HepG2 (cell line): ENCODE results near the gene CAMKMT. TPM values are rescaled to one million over a fixed set of nuclear protein-coding genes. Genes with fewer than 3 reads are reported as not detected.

ENCODE experiments used
- ATAC-seq: fragments of 200-7000 bp; cut with Tn5 transposase; 3 replicates; pipeline ENCODE4 v1.9.1; 2020; ENCODE audit warnings: mild to moderate bottlenecking, moderate library complexity
- BruUV-seq: library from RNA; stranded (reverse); fragments of 400-500 nt; replicated peaks from 2 replicates; lab custom pipeline; 2021; lab: Mats Ljungman, UMichigan
- CTCF ChIA-PET: fragments of 300-600 bp; formaldehyde crosslinking; extraction: SDS; loops from one replicate; lab custom pipeline; 2021; ENCODE audit warnings: low total read pairs, inconsistent platforms, low intra/inter-chr PET ratio; lab: Yijun Ruan, JAX
- POLR2A ChIA-PET: fragments of 350-600 bp; sonication (Branson Sonifier 250); formaldehyde crosslinking; loops from one replicate; lab custom pipeline; 2020; ENCODE audit warnings: antibody characterized with exemption, inconsistent platforms; lab: Yijun Ruan, JAX
- DNase-seq: peaks from one replicate; pipeline ENCODE4 v3.0.0-alpha.2; 2015; ENCODE audit warnings: low spot score
- FAIRE-seq: peaks from 3 replicates; lab custom pipeline; 2011; peaks lifted over from hg19 to GRCh38; lab: Jason Lieb, UNC
- H2AFZ ChIP-seq: one replicate; pipeline ENCODE4 v1.6.1; 2011; ENCODE audit warnings: low read length, inconsistent platforms
- H3K27ac ChIP-seq: fragments of 300-600 bp; 3 replicates; pipeline ENCODE4 v1.8.0; 2011; ENCODE audit warnings: mixed run types, mild to moderate bottlenecking, mixed read lengths, low read length, inconsistent platforms; ENCODE audit not compliant: insufficient read depth; ENCODE audit errors: extremely low read length
- H3K27me3 ChIP-seq, 2 experiments: fragments of 200-600 bp in 1 of 2; 2 replicates in 1 of 2; 3 replicates in 1 of 2; pipeline versions ENCODE4 v1.6.0 to v1.8.0; 2011; ENCODE audit warnings: low read length in 2 of 2, mild to moderate bottlenecking in 2 of 2, moderate library complexity in 2 of 2, inconsistent platforms in 1 of 2; ENCODE audit not compliant: insufficient read depth in 2 of 2, control insufficient read depth in 1 of 2
- H3K36me3 ChIP-seq, 2 experiments: fragments of 200-600 bp in 1 of 2; replicated peaks in 1 of 2; 2 replicates in 1 of 2; 3 replicates in 1 of 2; pipeline versions ENCODE4 v1.5.1 to v1.8.0; 2011; ENCODE audit warnings: low read length in 2 of 2, inconsistent platforms in 1 of 2; ENCODE audit not compliant: insufficient read depth in 2 of 2, control insufficient read depth in 1 of 2
- H3K4me1 ChIP-seq: 2 replicates; pipeline ENCODE4 v1.5.1; 2012; ENCODE audit warnings: low read length, inconsistent platforms; ENCODE audit not compliant: insufficient read depth
- H3K4me2 ChIP-seq: 2 replicates; pipeline ENCODE4 v1.6.0; 2011; ENCODE audit warnings: low read depth, low read length, inconsistent platforms
- H3K4me3 ChIP-seq, 3 experiments: fragments of 200-600 bp in 1 of 3; sonication (generic), shearing (Covaris generic) in 1 of 3; replicated peaks in 1 of 3; 2 replicates each; pipeline ENCODE4 v1.5.1; 2011 to 2016; ENCODE audit warnings: low read length in 3 of 3, inconsistent platforms in 2 of 3, low read depth in 2 of 3, mild to moderate bottlenecking in 2 of 3, control low read depth in 1 of 3, mixed read lengths in 1 of 3; ENCODE audit not compliant: insufficient read depth in 1 of 3
- H3K79me2 ChIP-seq: one replicate; pipeline ENCODE4 v1.6.1; 2011; ENCODE audit warnings: low read length, inconsistent platforms; ENCODE audit not compliant: insufficient read depth
- H3K9ac ChIP-seq: 2 replicates; pipeline ENCODE4 v1.6.0; 2011; ENCODE audit warnings: mild to moderate bottlenecking, low read depth, low read length, inconsistent platforms; ENCODE audit not compliant: insufficient read depth
- H3K9me3 ChIP-seq: 2 replicates; pipeline ENCODE4 v1.5.1; 2012; ENCODE audit warnings: mild to moderate bottlenecking, low read length
- H4K20me1 ChIP-seq: 2 replicates; pipeline ENCODE4 v1.6.0; 2011; ENCODE audit warnings: inconsistent platforms, mild to moderate bottlenecking, low read length, moderate library complexity; ENCODE audit not compliant: insufficient read depth
- CBX1 ChIP-seq: IDR thresholded peaks from one replicate; pipeline ENCODE4 v1.6.1; 2016; ENCODE audit warnings: antibody characterized with exemption, low read depth
- CBX2 ChIP-seq, 2 experiments: fragments of 200-600 bp in 1 of 2; sonication (generic); formaldehyde crosslinking in 1 of 2; IDR thresholded peaks; 2 replicates each; pipeline versions ENCODE4 v1.7.0 to v1.8.1; 2018 to 2022; ENCODE audit warnings: low read depth in 2 of 2, low read length in 1 of 2, mild to moderate bottlenecking in 1 of 2, missing genetic modification reagents in 1 of 2
- HNRNPUL1 ChIP-seq: fragments of 200-400 bp; formaldehyde crosslinking; IDR thresholded peaks from 2 replicates; pipeline ENCODE4 v1.6.1; 2017; ENCODE audit warnings: low read depth, mild to moderate bottlenecking, low read length, moderate library complexity
- SRY ChIP-seq: sonication (generic); formaldehyde crosslinking; IDR thresholded peaks from 2 replicates; pipeline ENCODE4 v1.8.0; 2022; ENCODE audit warnings: mild to moderate bottlenecking, missing genetic modification reagents
- ZEB1 ChIP-seq: IDR thresholded peaks from 2 replicates; pipeline ENCODE4 v1.6.1; 2012; ENCODE audit warnings: mild to moderate bottlenecking, low read depth, inconsistent platforms; ENCODE audit not compliant: insufficient replicate concordance
- ZNF256 ChIP-seq: sonication (generic); formaldehyde crosslinking; conservative IDR thresholded peaks from 2 replicates; pipeline ENCODE4 v1.4.0; 2020; ENCODE audit warnings: missing genetic modification reagents
- ZNF432 ChIP-seq: sonication (generic); formaldehyde crosslinking; IDR thresholded peaks from 2 replicates; pipeline ENCODE4 v1.5.0; 2020; ENCODE audit warnings: missing genetic modification reagents, mild to moderate bottlenecking, borderline replicate concordance
- ZNF772 ChIP-seq: sonication (generic); formaldehyde crosslinking; IDR thresholded peaks from 2 replicates; pipeline ENCODE4 v1.5.0; 2020; ENCODE audit warnings: mild to moderate bottlenecking, missing genetic modification reagents
- WGBS: methylation state at CpG from one replicate; pipeline ENCODE4 v1.1.6; 2017; ENCODE audit warnings: low lambda C conversion rate; 5-methylcytosine and 5-hydroxymethylcytosine counted together
- in situ Hi-C: cut with HindIII; loops from 2 replicates; pipeline ENCODE4 v1.10.0; 2017; ENCODE audit warnings: low pct_unique_long_range_greater_than_20kb; ENCODE audit not compliant: extremely low pct_ligation_motif_present
- intact Hi-C: fragments of 100-400 bp; cut with micrococcal nuclease; formaldehyde crosslinking; loops from one replicate; pipeline ENCODE4 v1.10.0; 2022; ENCODE audit not compliant: unreplicated experiment
- polyA plus RNA-seq, 8 experiments: library from polyadenylated mRNA; depleted of rRNA in 3 of 8; stranded (reverse) in 7 of 8; unstranded in 1 of 8; fragments of >200 nt; fragmentation: Illumina TruSeq in 4 of 8; extraction: Trizol in 4 of 8; gene quantifications; 2 replicates each; pipeline versions ENCODE4 v1.2.1 to v1.2.3, GENCODE V29; 2011 to 2016; ENCODE audit warnings: low read depth in 4 of 8, missing spikeins in 1 of 8, mixed read lengths in 1 of 8; ENCODE audit not compliant: insufficient read depth in 1 of 8
- total RNA-seq, 5 experiments: library from RNA; depleted of rRNA; stranded (reverse); fragments of >200 nt; fragmentation: Illumina TruSeq; extraction: Trizol; gene quantifications; 2 replicates each; pipeline ENCODE4 v1.2.3, GENCODE V29; 2016; ENCODE audit warnings: low read depth in 1 of 5
- TF ChIP-seq, protein P1 (sequence below): fragments of 450-650 bp; IDR thresholded peaks from 2 replicates; pipeline ENCODE4 v1.6.1; 2017
- TF ChIP-seq, protein P2 (sequence below): sonication (generic); formaldehyde crosslinking; IDR thresholded peaks from 2 replicates; pipeline ENCODE4 v1.5.0; 2020; ENCODE audit warnings: missing genetic modification reagents, mild to moderate bottlenecking, borderline replicate concordance
- TF ChIP-seq, protein P3 (sequence below), 2 experiments: fragments of 450-650 bp in 1 of 2; sonication (generic) in 1 of 2; formaldehyde crosslinking in 1 of 2; IDR thresholded peaks; 2 replicates each; pipeline versions ENCODE4 v1.6.1 to v1.8.0; 2016 to 2022; ENCODE audit warnings: antibody characterized with exemption in 1 of 2, mild to moderate bottlenecking in 1 of 2, missing genetic modification reagents in 1 of 2
- TF ChIP-seq, protein P4 (sequence below): sonication (generic); formaldehyde crosslinking; IDR thresholded peaks from 2 replicates; pipeline ENCODE4 v1.8.0; 2022; ENCODE audit warnings: mild to moderate bottlenecking, missing genetic modification reagents, moderate library complexity

CAMKMT gene
- total and polyA plus RNA-seq, 2 of the 13 experiments (the other 11 are each of a cell fraction or from before 2014, with no cell fraction given): 6.9 to 20.8 TPM

- no peak overlapping the region for H3K9ac ChIP-seq
- no peaks in the 10 kb centered on the region for H3K79me2 ChIP-seq
- intact Hi-C loops (no loop called here), in situ Hi-C loops (no loop called here)
- no peak for ATAC-seq
- H2AFZ ChIP-seq: no peak overlapping the region
- H3K9me3 ChIP-seq: no peaks in the 10 kb centered on the region
- H4K20me1 ChIP-seq: no peaks in the 10 kb centered on the region
- H3K27ac ChIP-seq: no peak overlapping the region
- no peak for DNase-seq
- no TSS peak for BruUV-seq
- POLR2A ChIA-PET: no interaction called here
- H3K4me2 ChIP-seq: no peak overlapping the region
- H3K4me3 ChIP-seq: no peak overlapping the region
- no peak for FAIRE-seq
- CTCF ChIA-PET: no interaction called here
- WGBS: 87% methylated on average over 4 of the region's 4 CpGs
- no peaks in the 10 kb centered on the region for H3K4me1 ChIP-seq
- no peaks in the 10 kb centered on the region for H3K36me3 ChIP-seq
- H3K27me3 ChIP-seq: no peaks in the 10 kb centered on the region
- TF ChIP-seq CBX1 (no peak), CBX2 (IDR thresholded peaks at IDR 0.05; ENCODE audit: low read depth, low read length) (no peak), CBX2 (CRISPR knock-in tag; IDR thresholded peaks at IDR 0.05; ENCODE audit: low read depth) (no peak), ZNF256 (CRISPR knock-in tag) (no peak), ZNF432 (CRISPR knock-in tag) (no peak), ZEB1 (no peak), SRY (CRISPR knock-in tag) (no peak), HNRNPUL1 (no peak), ZNF772 (CRISPR knock-in tag) (no peak)
- TF ChIP-seq, protein P1, sequence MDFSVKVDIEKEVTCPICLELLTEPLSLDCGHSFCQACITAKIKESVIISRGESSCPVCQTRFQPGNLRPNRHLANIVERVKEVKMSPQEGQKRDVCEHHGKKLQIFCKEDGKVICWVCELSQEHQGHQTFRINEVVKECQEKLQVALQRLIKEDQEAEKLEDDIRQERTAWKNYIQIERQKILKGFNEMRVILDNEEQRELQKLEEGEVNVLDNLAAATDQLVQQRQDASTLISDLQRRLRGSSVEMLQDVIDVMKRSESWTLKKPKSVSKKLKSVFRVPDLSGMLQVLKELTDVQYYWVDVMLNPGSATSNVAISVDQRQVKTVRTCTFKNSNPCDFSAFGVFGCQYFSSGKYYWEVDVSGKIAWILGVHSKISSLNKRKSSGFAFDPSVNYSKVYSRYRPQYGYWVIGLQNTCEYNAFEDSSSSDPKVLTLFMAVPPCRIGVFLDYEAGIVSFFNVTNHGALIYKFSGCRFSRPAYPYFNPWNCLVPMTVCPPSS: no peak
- TF ChIP-seq, protein P2, sequence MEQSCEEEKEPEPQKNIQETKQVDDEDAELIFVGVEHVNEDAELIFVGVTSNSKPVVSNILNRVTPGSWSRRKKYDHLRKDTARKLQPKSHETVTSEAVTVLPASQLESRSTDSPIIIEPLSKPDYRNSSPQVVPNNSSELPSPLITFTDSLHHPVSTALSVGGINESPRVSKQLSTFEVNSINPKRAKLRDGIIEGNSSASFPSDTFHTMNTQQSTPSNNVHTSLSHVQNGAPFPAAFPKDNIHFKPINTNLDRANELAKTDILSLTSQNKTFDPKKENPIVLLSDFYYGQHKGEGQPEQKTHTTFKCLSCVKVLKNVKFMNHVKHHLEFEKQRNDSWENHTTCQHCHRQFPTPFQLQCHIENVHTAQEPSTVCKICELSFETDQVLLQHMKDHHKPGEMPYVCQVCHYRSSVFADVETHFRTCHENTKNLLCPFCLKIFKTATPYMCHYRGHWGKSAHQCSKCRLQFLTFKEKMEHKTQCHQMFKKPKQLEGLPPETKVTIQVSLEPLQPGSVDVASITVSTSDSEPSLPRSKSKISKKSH: no peak
- TF ChIP-seq, protein P3, sequence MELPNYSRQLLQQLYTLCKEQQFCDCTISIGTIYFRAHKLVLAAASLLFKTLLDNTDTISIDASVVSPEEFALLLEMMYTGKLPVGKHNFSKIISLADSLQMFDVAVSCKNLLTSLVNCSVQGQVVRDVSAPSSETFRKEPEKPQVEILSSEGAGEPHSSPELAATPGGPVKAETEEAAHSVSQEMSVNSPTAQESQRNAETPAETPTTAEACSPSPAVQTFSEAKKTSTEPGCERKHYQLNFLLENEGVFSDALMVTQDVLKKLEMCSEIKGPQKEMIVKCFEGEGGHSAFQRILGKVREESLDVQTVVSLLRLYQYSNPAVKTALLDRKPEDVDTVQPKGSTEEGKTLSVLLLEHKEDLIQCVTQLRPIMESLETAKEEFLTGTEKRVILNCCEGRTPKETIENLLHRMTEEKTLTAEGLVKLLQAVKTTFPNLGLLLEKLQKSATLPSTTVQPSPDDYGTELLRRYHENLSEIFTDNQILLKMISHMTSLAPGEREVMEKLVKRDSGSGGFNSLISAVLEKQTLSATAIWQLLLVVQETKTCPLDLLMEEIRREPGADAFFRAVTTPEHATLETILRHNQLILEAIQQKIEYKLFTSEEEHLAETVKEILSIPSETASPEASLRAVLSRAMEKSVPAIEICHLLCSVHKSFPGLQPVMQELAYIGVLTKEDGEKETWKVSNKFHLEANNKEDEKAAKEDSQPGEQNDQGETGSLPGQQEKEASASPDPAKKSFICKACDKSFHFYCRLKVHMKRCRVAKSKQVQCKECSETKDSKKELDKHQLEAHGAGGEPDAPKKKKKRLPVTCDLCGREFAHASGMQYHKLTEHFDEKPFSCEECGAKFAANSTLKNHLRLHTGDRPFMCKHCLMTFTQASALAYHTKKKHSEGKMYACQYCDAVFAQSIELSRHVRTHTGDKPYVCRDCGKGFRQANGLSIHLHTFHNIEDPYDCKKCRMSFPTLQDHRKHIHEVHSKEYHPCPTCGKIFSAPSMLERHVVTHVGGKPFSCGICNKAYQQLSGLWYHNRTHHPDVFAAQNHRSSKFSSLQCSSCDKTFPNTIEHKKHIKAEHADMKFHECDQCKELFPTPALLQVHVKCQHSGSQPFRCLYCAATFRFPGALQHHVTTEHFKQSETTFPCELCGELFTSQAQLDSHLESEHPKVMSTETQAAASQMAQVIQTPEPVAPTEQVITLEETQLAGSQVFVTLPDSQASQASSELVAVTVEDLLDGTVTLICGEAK (IDR thresholded peaks at IDR 0.05): no peak
- TF ChIP-seq, protein P3 (CRISPR knock-in tag; IDR thresholded peaks at IDR 0.05): no peak
- TF ChIP-seq, protein P4, sequence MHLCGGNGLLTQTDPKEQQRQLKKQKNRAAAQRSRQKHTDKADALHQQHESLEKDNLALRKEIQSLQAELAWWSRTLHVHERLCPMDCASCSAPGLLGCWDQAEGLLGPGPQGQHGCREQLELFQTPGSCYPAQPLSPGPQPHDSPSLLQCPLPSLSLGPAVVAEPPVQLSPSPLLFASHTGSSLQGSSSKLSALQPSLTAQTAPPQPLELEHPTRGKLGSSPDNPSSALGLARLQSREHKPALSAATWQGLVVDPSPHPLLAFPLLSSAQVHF (CRISPR knock-in tag): no peak
These were observed 318.2 kb downstream of the CAMKMT start for GRCh38 chr2:44679990-44680389.
